GM12801 (cell line): ENCODE data around the gene NXN.

Experiments
- TF ChIP-seq, protein P1 (sequence below): IDR thresholded peaks from one replicate; pipeline ENCODE4 v1.5.1; 2011; ENCODE audit warnings: control low read depth; ENCODE audit not compliant: insufficient read length; ENCODE audit errors: extremely low read depth

Gene NXN

DNA sequence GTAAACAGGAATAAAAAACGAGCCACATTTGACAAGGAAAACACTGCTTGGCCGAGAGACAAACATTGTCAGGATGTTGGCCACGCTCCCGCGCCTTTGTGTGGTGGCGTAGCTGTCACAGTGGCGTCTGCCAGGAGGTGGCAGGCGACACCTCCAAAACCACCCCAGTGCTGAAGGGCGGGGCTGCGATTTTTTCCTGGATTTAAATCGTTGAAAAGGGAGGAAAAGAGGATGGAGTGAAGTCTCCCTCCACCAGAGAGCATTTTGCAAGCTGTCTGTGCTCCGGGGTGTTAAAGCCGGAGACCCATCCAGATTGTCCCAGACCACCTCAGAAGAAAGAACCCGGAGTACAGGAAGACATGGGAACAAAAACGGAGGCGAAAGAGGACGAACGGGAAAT is 184.7 kb downstream of the NXN start:
- TF ChIP-seq, protein P1, sequence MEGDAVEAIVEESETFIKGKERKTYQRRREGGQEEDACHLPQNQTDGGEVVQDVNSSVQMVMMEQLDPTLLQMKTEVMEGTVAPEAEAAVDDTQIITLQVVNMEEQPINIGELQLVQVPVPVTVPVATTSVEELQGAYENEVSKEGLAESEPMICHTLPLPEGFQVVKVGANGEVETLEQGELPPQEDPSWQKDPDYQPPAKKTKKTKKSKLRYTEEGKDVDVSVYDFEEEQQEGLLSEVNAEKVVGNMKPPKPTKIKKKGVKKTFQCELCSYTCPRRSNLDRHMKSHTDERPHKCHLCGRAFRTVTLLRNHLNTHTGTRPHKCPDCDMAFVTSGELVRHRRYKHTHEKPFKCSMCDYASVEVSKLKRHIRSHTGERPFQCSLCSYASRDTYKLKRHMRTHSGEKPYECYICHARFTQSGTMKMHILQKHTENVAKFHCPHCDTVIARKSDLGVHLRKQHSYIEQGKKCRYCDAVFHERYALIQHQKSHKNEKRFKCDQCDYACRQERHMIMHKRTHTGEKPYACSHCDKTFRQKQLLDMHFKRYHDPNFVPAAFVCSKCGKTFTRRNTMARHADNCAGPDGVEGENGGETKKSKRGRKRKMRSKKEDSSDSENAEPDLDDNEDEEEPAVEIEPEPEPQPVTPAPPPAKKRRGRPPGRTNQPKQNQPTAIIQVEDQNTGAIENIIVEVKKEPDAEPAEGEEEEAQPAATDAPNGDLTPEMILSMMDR = no peak

GRCh38 chr17:792277-792676 is 187.3 kb downstream of the NXN start:
- TF ChIP-seq, protein P1 = no peak

DNA sequence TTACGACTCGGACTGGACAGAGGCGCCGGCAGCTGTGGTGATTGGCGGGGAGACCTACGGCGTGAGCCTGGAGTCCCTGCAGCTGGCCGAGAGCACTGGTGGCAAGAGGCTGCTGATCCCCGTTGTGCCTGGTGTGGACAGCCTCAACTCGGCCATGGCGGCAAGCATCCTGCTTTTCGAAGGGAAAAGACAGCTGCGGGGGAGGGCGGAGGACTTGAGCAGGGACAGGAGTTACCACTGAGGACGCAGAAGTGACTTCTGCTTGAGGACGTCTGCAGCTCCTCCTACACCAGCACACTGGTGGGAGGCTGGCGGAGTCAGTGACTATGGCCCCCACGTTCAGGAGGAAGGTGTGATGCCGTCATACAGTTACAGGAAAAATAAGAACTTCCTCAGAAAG is 187.7 kb downstream of the NXN start:
- TF ChIP-seq, protein P1 = no peak

DNA sequence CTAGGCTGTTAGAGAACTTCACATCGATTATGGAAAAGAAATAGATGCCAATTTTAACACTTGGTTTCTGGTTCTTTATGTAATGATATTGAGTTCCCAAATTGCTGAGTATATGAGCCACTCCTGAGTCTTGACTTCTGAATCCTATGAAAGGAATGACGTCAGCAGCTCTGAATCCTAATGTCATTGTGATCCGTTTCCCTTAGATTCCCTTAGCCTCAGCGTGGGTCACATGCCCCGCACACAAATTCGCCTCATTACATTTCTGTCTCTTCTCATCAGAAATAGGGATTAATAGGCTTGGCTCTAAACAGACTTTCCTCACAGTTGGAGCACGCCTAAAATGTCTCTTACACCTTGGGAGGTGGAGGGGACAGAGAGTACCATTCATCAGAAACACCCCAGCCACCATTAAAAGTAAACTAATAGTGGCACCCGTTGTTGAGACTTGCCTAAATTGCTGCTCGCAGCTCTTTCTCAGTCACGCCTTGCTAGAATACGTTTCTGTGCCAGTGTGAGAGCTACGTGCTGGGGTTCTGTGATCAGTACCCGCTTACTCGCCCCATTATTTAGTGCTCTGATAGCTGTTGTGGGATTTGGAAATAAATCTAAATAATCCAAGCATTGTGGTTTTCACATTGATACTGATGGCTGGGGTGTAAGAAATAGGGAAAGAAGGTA is 190.3 kb downstream of the NXN start:
- TF ChIP-seq, protein P1 = no peak

DNA sequence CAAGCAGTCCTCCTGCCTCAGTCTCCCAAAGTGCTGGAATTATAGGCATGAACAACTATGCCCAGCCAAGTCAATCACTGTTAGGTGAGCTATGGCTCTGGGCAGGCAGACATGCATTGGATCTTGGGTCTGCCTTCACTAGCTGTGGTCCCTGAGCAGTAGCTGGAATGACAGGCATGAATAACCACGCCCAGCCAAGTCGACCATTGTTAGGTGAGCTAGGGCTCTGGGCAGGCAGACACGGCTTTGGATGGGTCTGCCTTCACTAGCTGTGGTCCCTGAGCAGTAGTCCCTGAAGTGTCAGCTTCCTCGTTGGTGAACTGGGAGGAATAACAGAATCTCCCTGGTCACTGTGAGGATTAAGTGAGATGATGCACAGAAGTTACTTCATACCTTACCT is 191.0 kb downstream of the NXN start:
- TF ChIP-seq, protein P1 = no peak

- TF ChIP-seq, protein P1 = no peak
These were observed 191.8 kb downstream of the NXN start for GRCh38 chr17:787641-788221.

GRCh38 chr17:784143-784542 is 195.4 kb downstream of the NXN start:
- TF ChIP-seq, protein P1 = no peak
